B cell (primary cell): ENCODE measurements around the gene TCP1. TPM values are rescaled to one million over a fixed set of nuclear protein-coding genes. Genes with fewer than 3 reads are reported as not detected.

Experiments used
- ATAC-seq: fragments of 200-7000 bp; cut with Tn5 transposase; one replicate; pipeline ENCODE4 v1.10.0; 2021; ENCODE audit warnings: low read depth, mild to moderate bottlenecking, moderate number of reproducible peaks, moderate library complexity
- CTCF ChIA-PET: fragments of 350-600 bp; sonication (Branson Sonifier 250); formaldehyde crosslinking; loops from one replicate; lab custom pipeline; 2021; ENCODE audit warnings: antibody characterized with exemption, inconsistent platforms; lab: Charles Lee
- POLR2A ChIA-PET: fragments of 350-600 bp; sonication (Branson Sonifier 250); formaldehyde crosslinking; loops from one replicate; lab custom pipeline; 2021; ENCODE audit warnings: antibody characterized with exemption; lab: Charles Lee
- DNase-seq: peaks from one replicate; pipeline ENCODE4 v3.0.0; 2013
- H2AFZ ChIP-seq: 2 replicates; pipeline ENCODE4 v1.6.1; 2012; ENCODE audit warnings: mild to moderate bottlenecking, low read depth, low read length; ENCODE audit not compliant: insufficient read depth, poor library complexity, severe bottlenecking
- H3K27ac ChIP-seq, 2 donors: 1 replicate in 1 of 2; 2 replicates in 1 of 2; pipeline ENCODE4 v1.5.1; 2012 to 2013; ENCODE audit warnings: low read length in 2 of 2, mild to moderate bottlenecking in 2 of 2, moderate library complexity in 1 of 2
- H3K27me3 ChIP-seq, 4 experiments: fragments of 200-600 bp in 1 of 4; sonication (generic) in 1 of 4; replicated peaks in 1 of 4; 1 replicate in 2 of 4; 2 replicates in 2 of 4; pipeline versions ENCODE4 v1.6.1 to v1.7.0; 2013 to 2016; ENCODE audit warnings: low read length in 3 of 4, mild to moderate bottlenecking in 2 of 4, mixed read lengths in 1 of 4, moderate library complexity in 1 of 4; ENCODE audit not compliant: insufficient read depth in 4 of 4, control insufficient read depth in 3 of 4; ENCODE audit errors: control extremely low read depth in 1 of 4
- H3K36me3 ChIP-seq, 2 experiments: replicated peaks in 1 of 2; 1 replicate in 1 of 2; 2 replicates in 1 of 2; pipeline versions ENCODE4 v1.6.1 to v1.7.1; 2013; ENCODE audit warnings: low read length in 1 of 2; ENCODE audit not compliant: insufficient read depth in 2 of 2, control insufficient read depth in 1 of 2; ENCODE audit errors: control extremely low read depth in 1 of 2, extremely low read depth in 1 of 2
- H3K4me1 ChIP-seq, 2 donors: fragments of 200-600 bp in 1 of 2; sonication (generic) in 1 of 2; 1 replicate in 1 of 2; 2 replicates in 1 of 2; pipeline versions ENCODE4 v1.5.1 to v1.6.1; 2013 to 2017; ENCODE audit warnings: low read length in 2 of 2; ENCODE audit not compliant: control insufficient read depth in 2 of 2, insufficient read depth in 2 of 2
- H3K4me2 ChIP-seq: replicated peaks from 2 replicates; pipeline ENCODE3; 2012; ENCODE audit warnings: mild to moderate bottlenecking, low read depth, low read length; ENCODE audit not compliant: poor library complexity, severe bottlenecking
- H3K4me3 ChIP-seq, 5 experiments: fragments of 200-600 bp in 1 of 5; sonication (generic) in 1 of 5; 1 replicate in 3 of 5; 2 replicates in 2 of 5; pipeline versions ENCODE4 v1.5.1 to v1.7.0; 2011 to 2016; ENCODE audit warnings: low read length in 4 of 5, mild to moderate bottlenecking in 4 of 5, low read depth in 2 of 5, control low read depth in 1 of 5, moderate library complexity in 1 of 5; ENCODE audit not compliant: insufficient read depth in 1 of 5; ENCODE audit errors: control extremely low read depth in 1 of 5, extremely low read depth in 1 of 5
- H3K79me2 ChIP-seq: fragments of 200-600 bp; sonication (generic); one replicate; pipeline ENCODE4 v1.6.0; 2016; ENCODE audit warnings: low read length; ENCODE audit not compliant: control insufficient read depth, insufficient read depth
- H3K9ac ChIP-seq: fragments of 200-600 bp; sonication (generic); 2 replicates; pipeline ENCODE4 v1.6.1; 2017; ENCODE audit warnings: mild to moderate bottlenecking, low read length, moderate library complexity
- H3K9me3 ChIP-seq, 3 donors: one replicate each; pipeline versions ENCODE4 v1.6.1 to v1.7.1; 2013; ENCODE audit warnings: low read length in 2 of 3; ENCODE audit not compliant: control insufficient read depth in 2 of 3, insufficient read depth in 1 of 3; ENCODE audit errors: control extremely low read depth in 1 of 3
- H4K20me1 ChIP-seq: 2 replicates; pipeline ENCODE4 v1.6.0; 2012; ENCODE audit warnings: mild to moderate bottlenecking, low read length; ENCODE audit not compliant: insufficient read depth, control insufficient read depth, poor library complexity, severe bottlenecking
- H3K27ac Mint-ChIP-seq: one replicate; pipeline ENCODE4 v1.8.0; 2021; ENCODE audit warnings: mixed read lengths
- H3K27me3 Mint-ChIP-seq: one replicate; pipeline ENCODE4 v1.8.0; 2021; ENCODE audit warnings: mixed read lengths
- H3K4me1 Mint-ChIP-seq: one replicate; pipeline ENCODE4 v1.8.0; 2021; ENCODE audit warnings: mixed read lengths
- H3K4me3 Mint-ChIP-seq: one replicate; pipeline ENCODE4 v1.8.0; 2021; ENCODE audit warnings: mixed read lengths
- H3K9me3 Mint-ChIP-seq: one replicate; pipeline ENCODE4 v1.8.0; 2022; ENCODE audit warnings: mixed read lengths; ENCODE audit not compliant: insufficient read depth
- CTCF ChIP-seq: fragments of 200-600 bp; IDR thresholded peaks from one replicate; pipeline ENCODE4 v1.8.0; 2022; ENCODE audit warnings: antibody characterized with exemption, mild to moderate bottlenecking
- EZH2 ChIP-seq: IDR thresholded peaks from 2 replicates; pipeline ENCODE4 v1.6.1; 2012; ENCODE audit warnings: borderline replicate concordance, low read depth, mild to moderate bottlenecking, moderate library complexity, low read length; ENCODE audit not compliant: insufficient read depth, poor library complexity, severe bottlenecking
- WGBS: methylation state at CpG from one replicate; pipeline ENCODE4 v1.1.5; 2013; ENCODE audit warnings: missing lambda C conversion rate; ENCODE audit not compliant: insufficient coverage; 5-methylcytosine and 5-hydroxymethylcytosine counted together
- intact Hi-C: fragments of 100-400 bp; cut with micrococcal nuclease; formaldehyde crosslinking; loops from one replicate; pipeline ENCODE4 v1.10.0; 2022
- polyA plus RNA-seq: library from polyadenylated mRNA; depleted of rRNA; stranded (reverse); fragments of >200 nt; gene quantifications from 2 replicates; pipeline ENCODE4 v1.2.3, GENCODE V29; 2012
- total RNA-seq, 2 donors: library from RNA; stranded (reverse); fragments of 120-200 nt in 1 of 2; gene quantifications; 1 replicate in 1 of 2; 2 replicates in 1 of 2; pipeline versions ENCODE4 v1.2.3 to v1.2.4, GENCODE V29; 2013 to 2022

TCP1 gene
- total and polyA plus RNA-seq, 2 donors (not counting 1 experiment from before 2014, with no cell fraction given), result 63.8 to 137 TPM

- 99% methylated on average over 9 of the region's 16 CpGs for WGBS
- no peak for ATAC-seq
Observed at GRCh38 chr6:159826968-159827647, 37.7 kb upstream of the TCP1 start.

More at GRCh38 chr6:159826968-159827647, 37.7 kb upstream of the TCP1 start:
- Mint-ChIP-seq H3K9me3 (peaks cover 3% of the 10 kb centered on the region), H3K4me1 (peaks cover 10% of the 10 kb centered on the region), H3K27me3 (no peaks in the 10 kb centered on the region), H3K27ac (no peak overlapping the region), H3K4me3 (no peak overlapping the region)
- H3K4me1 ChIP-seq, result peaks cover 15 to 18% of the 10 kb centered on the region in 2 donors
- POLR2A ChIA-PET, result no interaction called here
- no peaks in the 10 kb centered on the region for H4K20me1 ChIP-seq
- TF ChIP-seq EZH2, result no peak
- no peak for TF ChIP-seq CTCF
- no peak overlapping the region for H2AFZ ChIP-seq
- no peaks in the 10 kb centered on the region for H3K36me3 ChIP-seq
- DNase-seq, result no peak
- peaks cover 0 to 7% (median 0%) of the 10 kb centered on the region in 3 donors for H3K9me3 ChIP-seq
- CTCF ChIA-PET, result no interaction called here
- no peak overlapping the region for H3K4me2 ChIP-seq
- H3K9ac ChIP-seq, result no peak overlapping the region
- H3K4me3 ChIP-seq, result no peak overlapping the region
- no peaks in the 10 kb centered on the region for H3K27me3 ChIP-seq
- intact Hi-C loops, result no loop called here
- H3K27ac ChIP-seq, result no peak overlapping the region
- no peaks in the 10 kb centered on the region for H3K79me2 ChIP-seq
